HG02642 (cell line): ENCODE results near the gene ODAD2.
A peak's percentile ranks its signal among the peaks of the same experiment; 100 is the strongest.
"Not testable (repeated sequence)": the region's sequence is repeated elsewhere in the genome, so short reads cannot be mapped to it uniquely, and the experiment has no call there.

Experiments
- ATAC-seq: cut with Tn5 transposase; IDR thresholded peaks from one replicate; pipeline ENCODE4 v1.9.1; 2021; ENCODE audit warnings: mild to moderate bottlenecking; ENCODE audit not compliant: unreplicated experiment, poor library complexity

ODAD2 gene

GRCh38 chr10:27981744-27982143 is 17.1 kb downstream of the ODAD2 start:
- no peak for ATAC-seq

- not testable (repeated sequence) for ATAC-seq
Observed at GRCh38 chr10:27970795-27971194, 28.1 kb downstream of the ODAD2 start.

- not testable (repeated sequence) for ATAC-seq
Observed at GRCh38 chr10:27969931-27970330, 28.9 kb downstream of the ODAD2 start.

- ATAC-seq: no peak
Observed at GRCh38 chr10:27959093-27959715, 39.7 kb downstream of the ODAD2 start.

GRCh38 chr10:27958383-27958782 is 40.5 kb downstream of the ODAD2 start:
- ATAC-seq: peak; percentile 85

- no peak for ATAC-seq
Observed at GRCh38 chr10:27950242-27950564, 48.7 kb downstream of the ODAD2 start.

- no peak for ATAC-seq
Observed at GRCh38 chr10:27949528-27950241, 49.2 kb downstream of the ODAD2 start.

- no peak for ATAC-seq
Observed at GRCh38 chr10:27948186-27948585, 50.7 kb downstream of the ODAD2 start.

GRCh38 chr10:27947540-27947939 is 51.3 kb downstream of the ODAD2 start:
- no peak for ATAC-seq

GRCh38 chr10:27944005-27944404 is 54.9 kb downstream of the ODAD2 start:
- ATAC-seq: no peak

- ATAC-seq: no peak
Observed at GRCh38 chr10:27914888-27915287, 84.0 kb downstream of the ODAD2 start.

GRCh38 chr10:27912231-27912630 is 86.6 kb downstream of the ODAD2 start:
- no peak for ATAC-seq

- ATAC-seq: no peak
Observed at GRCh38 chr10:27911539-27911938, 87.3 kb downstream of the ODAD2 start.

- ATAC-seq: no peak
Observed at GRCh38 chr10:27911011-27911410, 87.9 kb downstream of the ODAD2 start.

GRCh38 chr10:27908231-27908630 is 90.6 kb downstream of the ODAD2 start:
- no peak for ATAC-seq

- ATAC-seq: not testable (repeated sequence)
Observed at GRCh38 chr10:27899485-27899884, 99.4 kb downstream of the ODAD2 start.

GRCh38 chr10:27899058-27899457 is 99.8 kb downstream of the ODAD2 start:
- ATAC-seq: no peak

- ATAC-seq: no peak
Observed at GRCh38 chr10:27893358-27893954, 105.4 kb downstream of the ODAD2 start.

- ATAC-seq: no peak
Observed at GRCh38 chr10:27890971-27891370, 107.9 kb downstream of the ODAD2 start.

- no peak for ATAC-seq
Observed at GRCh38 chr10:27889518-27889917, 109.4 kb downstream of the ODAD2 start.

- no peak for ATAC-seq
Observed at GRCh38 chr10:27884185-27884641, 114.7 kb downstream of the ODAD2 start.

GRCh38 chr10:27878281-27878680 is 120.6 kb downstream of the ODAD2 start:
- no peak for ATAC-seq
